Natural killer cell (primary cell): ENCODE results near the gene PRKAA2. TPM values are rescaled to one million over a fixed set of nuclear protein-coding genes. Genes with fewer than 3 reads are reported as not detected.

Source experiments
- ATAC-seq, 3 donors: fragments of 150-1000 bp in 2 of 3; fragments of 200-7000 bp in 1 of 3; cut with Tn5 transposase; 1 replicate in 1 of 3; 2 replicates in 2 of 3; pipeline ENCODE4 v1.10.0; 2021; ENCODE audit warnings: mild to moderate bottlenecking in 2 of 3, moderate library complexity in 2 of 3
- DNase-seq, 2 donors: peaks; one replicate each; pipeline versions ENCODE4 v3.0.0 to v3.0.0-alpha.2; 2013 to 2021; ENCODE audit warnings: mixed read lengths in 1 of 2
- H3K27ac ChIP-seq: one replicate; pipeline ENCODE4 v1.5.1; 2013; ENCODE audit warnings: mild to moderate bottlenecking, low read length
- H3K27me3 ChIP-seq: one replicate; pipeline ENCODE4 v1.6.1; 2013; ENCODE audit warnings: low read length; ENCODE audit not compliant: control insufficient read depth, insufficient read depth
- H3K36me3 ChIP-seq: one replicate; pipeline ENCODE4 v1.6.1; 2013; ENCODE audit warnings: low read length; ENCODE audit not compliant: control insufficient read depth, insufficient read depth
- H3K4me1 ChIP-seq: one replicate; pipeline ENCODE4 v1.6.1; 2013; ENCODE audit warnings: low read length; ENCODE audit not compliant: control insufficient read depth, insufficient read depth
- H3K4me3 ChIP-seq: one replicate; pipeline ENCODE4 v1.5.1; 2013; ENCODE audit warnings: low read length
- H3K9me3 ChIP-seq: one replicate; pipeline ENCODE4 v1.6.1; 2013; ENCODE audit warnings: low read length; ENCODE audit not compliant: control insufficient read depth, insufficient read depth
- H3K27ac Mint-ChIP-seq, 2 donors: one replicate each; pipeline ENCODE4 v1.8.0; 2022; ENCODE audit warnings: mild to moderate bottlenecking in 2 of 2, mixed read lengths in 2 of 2, moderate library complexity in 1 of 2
- H3K27me3 Mint-ChIP-seq, 2 donors: one replicate each; pipeline ENCODE4 v1.8.0; 2022; ENCODE audit warnings: low read depth in 2 of 2, mixed read lengths in 2 of 2
- H3K36me3 Mint-ChIP-seq: one replicate; pipeline ENCODE4 v1.8.0; 2022; ENCODE audit warnings: mixed read lengths
- H3K4me1 Mint-ChIP-seq, 2 donors: one replicate each; pipeline ENCODE4 v1.8.0; 2022; ENCODE audit warnings: mixed read lengths in 2 of 2
- H3K4me3 Mint-ChIP-seq: one replicate; pipeline ENCODE4 v1.8.0; 2022; ENCODE audit warnings: mild to moderate bottlenecking, moderate library complexity, mixed read lengths
- H3K9me3 Mint-ChIP-seq, 2 donors: one replicate each; pipeline ENCODE4 v1.8.0; 2022; ENCODE audit warnings: mixed read lengths in 2 of 2
- CTCF ChIP-seq: fragments of 200-600 bp; IDR thresholded peaks from one replicate; pipeline ENCODE4 v1.8.0; 2022; ENCODE audit warnings: antibody characterized with exemption
- WGBS: methylation state at CpG from one replicate; pipeline ENCODE4 v1.1.7; 2013; ENCODE audit warnings: missing lambda C conversion rate; ENCODE audit not compliant: insufficient coverage; 5-methylcytosine and 5-hydroxymethylcytosine counted together
- intact Hi-C: fragments of 100-400 bp; cut with micrococcal nuclease; formaldehyde crosslinking; loops from one replicate; pipeline ENCODE4 v1.14.2; 2022
- total RNA-seq, 4 donors: library from RNA; stranded (reverse); fragments of 120-200 nt in 1 of 4; gene quantifications; one replicate each; pipeline versions ENCODE4 v1.2.3 to v1.2.4, GENCODE V29; 2013 to 2022

Gene PRKAA2
- total RNA-seq, 3 donors from 2014 or later (not counting 1 experiment from before 2014, with no cell fraction given) = not detected

GRCh38 chr1:56719171-56719570 is 74.1 kb downstream of the PRKAA2 start:
- Mint-ChIP-seq H3K36me3 (no peaks in the 10 kb centered on the region), H3K4me1 (no peaks in the 10 kb centered on the region), H3K27me3 (peaks cover 8 to 25% of the 10 kb centered on the region in 2 donors), H3K9me3 (no peaks in the 10 kb centered on the region), H3K4me3 (no peak overlapping the region), H3K27ac (no peak overlapping the region)
- DNase-seq (no peak), ATAC-seq (no peak)
- intact Hi-C loops = no loop called here
- 71% methylated on average over 1 of the region's 1 CpG for WGBS
- no peak overlapping the region for H3K27ac ChIP-seq
- H3K27me3 ChIP-seq = peaks cover 4% of the 10 kb centered on the region
- TF ChIP-seq CTCF = no peak
- H3K36me3 ChIP-seq = no peaks in the 10 kb centered on the region
- H3K9me3 ChIP-seq = no peaks in the 10 kb centered on the region
- no peaks in the 10 kb centered on the region for H3K4me1 ChIP-seq
- no peak overlapping the region for H3K4me3 ChIP-seq

GRCh38 chr1:56726706-56727105 is 81.6 kb downstream of the PRKAA2 start:
- peaks cover 2% of the 10 kb centered on the region for H3K27me3 ChIP-seq
- TF ChIP-seq CTCF = no peak
- H3K4me1 ChIP-seq = no peaks in the 10 kb centered on the region
- intact Hi-C loops = no loop called here
- no peak overlapping the region for H3K4me3 Mint-ChIP-seq
- DNase-seq = no peak
- no peaks in the 10 kb centered on the region for H3K9me3 ChIP-seq
- no peak for ATAC-seq
- H3K27ac ChIP-seq = no peak overlapping the region
- H3K27me3 Mint-ChIP-seq = peaks cover 21 to 57% of the 10 kb centered on the region in 2 donors
- H3K27ac Mint-ChIP-seq = no peak overlapping the region
- no peaks in the 10 kb centered on the region for H3K4me1 Mint-ChIP-seq
- H3K4me3 ChIP-seq = no peak overlapping the region
- no peaks in the 10 kb centered on the region for H3K36me3 Mint-ChIP-seq
- H3K36me3 ChIP-seq = no peaks in the 10 kb centered on the region
- peaks cover 0 to 5% of the 10 kb centered on the region in 2 donors for H3K9me3 Mint-ChIP-seq

- H3K27me3 Mint-ChIP-seq = peaks cover 19 to 48% of the 10 kb centered on the region in 2 donors
Measured at GRCh38 chr1:56728964-56729363, 83.8 kb downstream of the PRKAA2 start.

More at GRCh38 chr1:56728964-56729363, 83.8 kb downstream of the PRKAA2 start:
- H3K4me1 Mint-ChIP-seq = no peaks in the 10 kb centered on the region
- Histone ChIP-seq H3K27me3 (peaks cover 2% of the 10 kb centered on the region), H3K27ac (no peak overlapping the region), H3K4me1 (no peaks in the 10 kb centered on the region), H3K36me3 (no peaks in the 10 kb centered on the region), H3K4me3 (no peak overlapping the region), H3K9me3 (no peaks in the 10 kb centered on the region)
- 67% methylated on average over 2 of the region's 2 CpGs for WGBS
- peaks cover 0 to 5% of the 10 kb centered on the region in 2 donors for H3K9me3 Mint-ChIP-seq
- H3K36me3 Mint-ChIP-seq = no peaks in the 10 kb centered on the region
- ATAC-seq (no peak), DNase-seq (no peak)
- no peak for TF ChIP-seq CTCF
- no peak overlapping the region for H3K4me3 Mint-ChIP-seq
- H3K27ac Mint-ChIP-seq = no peak overlapping the region
- intact Hi-C loops = no loop called here
